Measurements from ENCODE around the gene DLEU7.

Gene DLEU7

GRCh38 chr13:50843257-50844083 is at the start of gene DLEU7:
Gene DLEU7, minus strand, starts transcription at chr13:50843692. Its CDS starts 46 bp downstream, at chr13:50843646.
- DNase-seq (ENCODE audit: low spot score in 2 of 2): no peak
- peak within 1 kb of the TSS; percentile 82 for H3K4me3 Mint-ChIP-seq
- H3K27me3 Mint-ChIP-seq: no peaks in the 10 kb centered on the region
- H3K27ac Mint-ChIP-seq: no peak within 1 kb of the TSS
- no peaks in the 10 kb centered on the region for H3K36me3 Mint-ChIP-seq
- H3K4me1 Mint-ChIP-seq: peaks cover 17% of the 10 kb centered on the region
- peak; percentile 35 for ATAC-seq (ENCODE audit: low read depth)
- H3K9me3 Mint-ChIP-seq: no peaks in the 10 kb centered on the region

GRCh38 chr13:50892210-50892944 is 48.9 kb upstream of the DLEU7 start:
- Mint-ChIP-seq H3K27me3 (no peaks in the 10 kb centered on the region), H3K4me3 (peak overlapping the region; percentile 74), H3K27ac (peak overlapping the region; percentile 87), H3K9me3 (peaks cover 3% of the 10 kb centered on the region), H3K4me1 (peaks cover 55% of the 10 kb centered on the region), H3K36me3 (peaks cover 2% of the 10 kb centered on the region)
- ATAC-seq (ENCODE audit: low read depth) (peak; percentile 70), DNase-seq (ENCODE audit: low spot score in 2 of 2) (peak in 1 of 2 donors; percentile 33)

- Mint-ChIP-seq H3K27me3 (no peaks in the 10 kb centered on the region), H3K9me3 (peaks cover 3% of the 10 kb centered on the region), H3K27ac (peak overlapping the region; percentile 87), H3K4me1 (peaks cover 55% of the 10 kb centered on the region), H3K36me3 (peaks cover 2% of the 10 kb centered on the region), H3K4me3 (peak overlapping the region; percentile 27)
- ATAC-seq (ENCODE audit: low read depth) (no peak), DNase-seq (ENCODE audit: low spot score in 2 of 2) (no peak)
Observed at GRCh38 chr13:50891206-50891605, 47.7 kb upstream of the DLEU7 start.

GRCh38 chr13:50889317-50889716 is 45.8 kb upstream of the DLEU7 start:
- ATAC-seq (ENCODE audit: low read depth) (no peak), DNase-seq (ENCODE audit: low spot score in 2 of 2) (no peak)
- Mint-ChIP-seq H3K27ac (no peak overlapping the region), H3K4me1 (peaks cover 53% of the 10 kb centered on the region), H3K27me3 (no peaks in the 10 kb centered on the region), H3K36me3 (no peaks in the 10 kb centered on the region), H3K4me3 (no peak overlapping the region), H3K9me3 (peaks cover 2% of the 10 kb centered on the region)

GRCh38 chr13:50888362-50888761 is 44.9 kb upstream of the DLEU7 start:
- no peak for ATAC-seq (ENCODE audit: low read depth)
- H3K4me3 Mint-ChIP-seq: no peak overlapping the region
- DNase-seq (ENCODE audit: low spot score in 2 of 2): no peak
- H3K9me3 Mint-ChIP-seq: peaks cover 2% of the 10 kb centered on the region
- peaks cover 49% of the 10 kb centered on the region for H3K4me1 Mint-ChIP-seq
- no peak overlapping the region for H3K27ac Mint-ChIP-seq
- no peaks in the 10 kb centered on the region for H3K36me3 Mint-ChIP-seq
- H3K27me3 Mint-ChIP-seq: no peaks in the 10 kb centered on the region

GRCh38 chr13:50887151-50887550 is 43.7 kb upstream of the DLEU7 start:
- H3K27me3 Mint-ChIP-seq: no peaks in the 10 kb centered on the region
- peaks cover 39% of the 10 kb centered on the region for H3K4me1 Mint-ChIP-seq
- H3K36me3 Mint-ChIP-seq: no peaks in the 10 kb centered on the region
- DNase-seq (ENCODE audit: low spot score in 2 of 2) (no peak), ATAC-seq (ENCODE audit: low read depth) (no peak)
- H3K4me3 Mint-ChIP-seq: no peak overlapping the region
- H3K27ac Mint-ChIP-seq: no peak overlapping the region
- peaks cover 2% of the 10 kb centered on the region for H3K9me3 Mint-ChIP-seq

- no peak for DNase-seq (ENCODE audit: low spot score in 2 of 2)
- Mint-ChIP-seq H3K4me3 (no peak overlapping the region), H3K27me3 (no peaks in the 10 kb centered on the region), H3K4me1 (peaks cover 24% of the 10 kb centered on the region), H3K36me3 (no peaks in the 10 kb centered on the region), H3K27ac (no peak overlapping the region), H3K9me3 (peaks cover 2% of the 10 kb centered on the region)
- ATAC-seq (ENCODE audit: low read depth): no peak
Observed at GRCh38 chr13:50884265-50884664, 40.8 kb upstream of the DLEU7 start.

GRCh38 chr13:50883728-50884127 is 40.2 kb upstream of the DLEU7 start:
- Mint-ChIP-seq H3K4me1 (peaks cover 21% of the 10 kb centered on the region), H3K36me3 (no peaks in the 10 kb centered on the region), H3K4me3 (no peak overlapping the region), H3K27ac (no peak overlapping the region), H3K9me3 (peaks cover 2% of the 10 kb centered on the region), H3K27me3 (no peaks in the 10 kb centered on the region)
- ATAC-seq (ENCODE audit: low read depth): no peak
- DNase-seq (ENCODE audit: low spot score in 2 of 2): no peak

GRCh38 chr13:50882816-50883435 is 39.4 kb upstream of the DLEU7 start:
- ATAC-seq (ENCODE audit: low read depth): no peak
- no peak overlapping the region for H3K27ac Mint-ChIP-seq

GRCh38 chr13:50873991-50874390 is 30.5 kb upstream of the DLEU7 start:
- Mint-ChIP-seq H3K4me1 (peaks cover 2% of the 10 kb centered on the region), H3K27me3 (no peaks in the 10 kb centered on the region), H3K9me3 (peaks cover 2% of the 10 kb centered on the region), H3K36me3 (no peaks in the 10 kb centered on the region), H3K27ac (no peak overlapping the region), H3K4me3 (no peak overlapping the region)
- ATAC-seq (ENCODE audit: low read depth) (no peak), DNase-seq (ENCODE audit: low spot score in 2 of 2) (no peak)

More at GRCh38 chr13:50882816-50883435, 39.4 kb upstream of the DLEU7 start:
- Mint-ChIP-seq H3K36me3 (no peaks in the 10 kb centered on the region), H3K4me3 (no peak overlapping the region), H3K27me3 (no peaks in the 10 kb centered on the region), H3K4me1 (peaks cover 18% of the 10 kb centered on the region), H3K9me3 (peaks cover 2% of the 10 kb centered on the region)
- no peak for DNase-seq (ENCODE audit: low spot score in 2 of 2)

- Mint-ChIP-seq H3K36me3 (no peaks in the 10 kb centered on the region), H3K4me1 (peaks cover 2% of the 10 kb centered on the region), H3K4me3 (no peak overlapping the region), H3K9me3 (peaks cover 2% of the 10 kb centered on the region), H3K27me3 (no peaks in the 10 kb centered on the region), H3K27ac (no peak overlapping the region)
- ATAC-seq (ENCODE audit: low read depth) (no peak), DNase-seq (ENCODE audit: low spot score in 2 of 2) (no peak)
Observed at GRCh38 chr13:50873467-50873866, 30.0 kb upstream of the DLEU7 start.

- Mint-ChIP-seq H3K4me1 (peaks cover 5% of the 10 kb centered on the region), H3K27me3 (no peaks in the 10 kb centered on the region), H3K4me3 (no peak overlapping the region), H3K27ac (no peak overlapping the region), H3K36me3 (no peaks in the 10 kb centered on the region), H3K9me3 (peaks cover 2% of the 10 kb centered on the region)
- ATAC-seq (ENCODE audit: low read depth) (no peak), DNase-seq (ENCODE audit: low spot score in 2 of 2) (no peak)
Observed at GRCh38 chr13:50871405-50871804, 27.9 kb upstream of the DLEU7 start.

GRCh38 chr13:50867637-50867945 is 24.1 kb upstream of the DLEU7 start:
- no peak overlapping the region for H3K27ac Mint-ChIP-seq
- no peak for ATAC-seq (ENCODE audit: low read depth)

More at GRCh38 chr13:50867637-50867945, 24.1 kb upstream of the DLEU7 start:
- Mint-ChIP-seq H3K27me3 (no peaks in the 10 kb centered on the region), H3K9me3 (peaks cover 2% of the 10 kb centered on the region), H3K4me1 (peaks cover 5% of the 10 kb centered on the region), H3K4me3 (no peak overlapping the region), H3K36me3 (no peaks in the 10 kb centered on the region)
- no peak for DNase-seq (ENCODE audit: low spot score in 2 of 2)

Data from memory B cell (primary cell).